Middle frontal gyrus (tissue), 1 donor: ENCODE results near the gene RTP3.
"Not testable (repeated sequence)": the region's sequence is repeated elsewhere in the genome, so short reads cannot be mapped to it uniquely, and the experiment has no call there.

ENCODE experiments used
- DNase-seq: peaks from one replicate; pipeline ENCODE4 v3.0.0-alpha.2; 2015; ENCODE audit warnings: low spot score; ENCODE audit errors: extremely low spot score

RTP3 gene

GRCh38 chr3:46517784-46518181 is 20.0 kb downstream of the RTP3 start:
- no peak for DNase-seq

GRCh38 chr3:46519952-46520351 is 22.2 kb downstream of the RTP3 start:
- DNase-seq: no peak

DNA sequence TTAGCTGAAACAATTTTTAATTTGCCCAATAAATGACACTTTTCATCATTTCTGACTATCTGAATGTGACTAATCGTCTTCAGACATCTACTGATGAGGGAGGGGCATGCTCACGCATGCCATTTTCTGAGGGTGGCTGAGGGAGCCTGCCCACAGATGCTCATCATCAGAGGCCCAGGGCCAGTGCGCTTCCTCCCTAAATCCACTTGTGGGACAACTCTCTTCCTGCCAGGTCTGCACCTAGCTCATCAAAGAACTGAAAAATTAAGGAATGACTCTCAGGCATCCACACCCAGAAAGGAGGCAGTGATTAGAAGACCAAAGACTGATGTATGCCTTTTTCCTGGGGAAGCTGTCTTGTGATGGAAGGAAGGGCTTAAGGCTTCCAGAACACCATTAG is 22.8 kb downstream of the RTP3 start:
- no peak for DNase-seq

DNA sequence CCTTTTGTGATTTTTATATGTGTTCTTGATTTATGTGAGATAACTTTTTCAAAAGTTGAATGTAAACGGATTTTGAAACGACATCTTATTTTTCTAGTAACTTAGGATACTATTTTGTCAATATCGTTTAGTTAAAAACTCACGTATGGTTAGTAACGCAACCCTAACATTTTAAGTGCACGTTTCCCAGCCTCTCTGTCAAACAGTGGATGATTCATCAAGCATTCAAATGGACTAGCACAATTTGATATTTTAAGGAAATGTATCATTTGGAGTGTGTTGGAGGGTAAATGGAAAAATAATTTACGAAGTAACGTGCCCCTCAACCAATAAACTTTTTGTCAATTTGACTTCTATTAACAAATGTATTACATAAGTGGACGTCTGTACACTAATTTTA is 23.3 kb downstream of the RTP3 start:
- DNase-seq: no peak

GRCh38 chr3:46522201-46522600 is 24.4 kb downstream of the RTP3 start:
- DNase-seq: not testable (repeated sequence)

DNA sequence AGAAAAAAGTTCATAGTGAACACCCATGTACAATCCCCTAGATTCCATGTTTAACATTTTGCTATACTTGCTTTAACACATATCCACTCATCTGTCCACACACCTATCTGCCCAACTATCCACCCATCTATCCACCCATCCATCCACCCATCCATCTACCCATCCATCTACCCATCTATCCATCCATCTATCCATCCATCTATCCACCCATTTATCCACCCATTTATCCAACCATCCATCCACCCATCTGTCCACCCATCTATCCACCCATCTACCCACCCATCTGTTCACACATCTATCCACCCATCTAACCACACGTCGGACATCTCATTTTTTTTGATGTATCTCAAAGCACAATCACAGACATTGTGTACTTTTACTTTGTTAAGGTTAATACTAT is 25.8 kb downstream of the RTP3 start:
- DNase-seq: no peak

- no peak for DNase-seq
These were observed 26.2 kb downstream of the RTP3 start for GRCh38 chr3:46524008-46524407.

- no peak for DNase-seq
These were observed 27.1 kb downstream of the RTP3 start for GRCh38 chr3:46524832-46525231.

- no peak for DNase-seq
These were observed 29.5 kb downstream of the RTP3 start for GRCh38 chr3:46527239-46527638.

- no peak for DNase-seq
These were observed 35.3 kb downstream of the RTP3 start for GRCh38 chr3:46533091-46533490.

- no peak for DNase-seq
These were observed 38.0 kb downstream of the RTP3 start for GRCh38 chr3:46535746-46536145.

GRCh38 chr3:46536758-46537157 is 39.0 kb downstream of the RTP3 start:
- DNase-seq: no peak

DNA sequence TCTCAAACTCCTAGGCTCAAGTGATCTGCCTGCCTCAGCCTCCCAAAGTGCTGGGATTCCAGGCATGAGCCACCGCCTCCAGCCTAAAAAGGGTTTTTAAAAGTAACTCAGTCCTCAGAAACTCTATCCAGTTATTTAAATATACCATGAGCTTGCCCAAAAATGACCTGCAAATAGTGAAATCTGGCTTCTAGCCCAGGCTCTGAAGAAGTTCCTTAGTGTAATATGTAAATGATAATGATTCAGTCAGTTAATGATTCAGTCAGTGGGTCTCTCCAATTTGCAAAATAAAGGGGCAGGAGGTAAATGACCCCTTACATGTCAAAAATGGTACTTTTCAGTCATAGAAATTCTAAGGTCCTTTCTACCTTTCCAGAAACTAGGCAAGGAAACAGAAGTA is 39.5 kb downstream of the RTP3 start:
- DNase-seq: no peak

- DNase-seq: no peak
These were observed 40.0 kb downstream of the RTP3 start for GRCh38 chr3:46537779-46538178.

- DNase-seq: not testable (repeated sequence)
These were observed 40.6 kb downstream of the RTP3 start for GRCh38 chr3:46538425-46538802.

- no peak for DNase-seq
These were observed 41.1 kb downstream of the RTP3 start for GRCh38 chr3:46538803-46539442.

DNA sequence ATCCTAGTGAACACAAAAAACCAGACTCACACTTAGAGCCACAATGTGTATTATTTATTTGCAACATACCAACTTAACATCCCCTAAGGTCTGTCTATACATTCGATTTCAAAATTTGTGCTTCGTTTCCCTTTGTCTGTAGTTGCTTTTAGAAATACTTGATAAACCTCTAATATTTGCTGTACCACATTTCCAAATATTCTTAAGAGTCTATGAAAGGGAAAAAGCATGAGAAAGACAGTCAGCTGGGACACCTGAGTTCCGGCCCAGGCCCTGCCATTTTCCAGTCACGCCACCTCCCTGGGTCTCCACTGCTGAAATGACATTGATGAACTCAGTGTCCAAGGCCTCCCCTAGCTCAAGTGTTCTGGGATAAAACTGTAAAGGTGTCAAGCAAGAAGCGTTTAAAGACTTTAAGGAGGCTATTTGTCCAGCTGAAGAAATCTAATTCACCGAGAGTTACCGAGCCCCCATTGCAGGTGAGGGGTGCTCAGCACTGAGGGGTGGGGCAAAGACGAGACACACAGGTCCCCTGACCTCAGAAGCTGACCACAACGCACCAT is 41.7 kb downstream of the RTP3 start:
- DNase-seq: no peak

GRCh38 chr3:46540550-46540949 is 42.8 kb downstream of the RTP3 start:
- no peak for DNase-seq

DNA sequence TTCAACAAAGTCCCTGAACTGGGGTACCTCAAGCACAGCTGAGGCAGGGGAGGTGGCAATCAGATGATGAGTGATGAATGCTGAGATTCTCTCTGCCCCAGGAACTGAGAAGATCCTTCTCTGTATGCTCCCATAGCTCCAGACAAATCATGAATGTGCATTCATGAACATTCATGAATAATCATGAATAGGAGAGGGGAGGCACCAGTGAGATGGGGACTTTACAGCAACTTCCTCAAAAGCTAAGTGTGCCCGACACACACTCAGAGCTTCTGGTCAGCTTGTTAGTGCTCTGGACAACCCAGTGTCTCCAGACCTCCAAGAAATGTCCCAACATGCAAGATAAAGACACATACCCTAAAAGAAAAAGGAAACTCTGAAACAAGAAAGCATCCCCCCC is 44.1 kb downstream of the RTP3 start:
- DNase-seq: no peak

- no peak for DNase-seq
These were observed 44.6 kb downstream of the RTP3 start for GRCh38 chr3:46542344-46542743.

GRCh38 chr3:46542801-46543201 is 45.0 kb downstream of the RTP3 start:
- no peak for DNase-seq

GRCh38 chr3:46544771-46545503 is 47.2 kb downstream of the RTP3 start:
- no peak for DNase-seq
